ENCODE results near the gene KLHL42.

The KLHL42 gene

GRCh38 chr12:27747111-27747820 lies 32.8 kb upstream of the KLHL42 start:
- Mint-ChIP-seq H3K36me3 (ENCODE audit: low read depth) (peaks cover 47% of the 10 kb centered on the region), H3K27ac (peak overlapping the region; percentile 43), H3K27me3 (ENCODE audit: low read depth, poor library complexity) (no peaks in the 10 kb centered on the region), H3K4me1 (peaks cover 2% of the 10 kb centered on the region), H3K4me3 (no peak overlapping the region), H3K9me3 (no peaks in the 10 kb centered on the region)
- DNase-seq, result no peak
- TF ChIP-seq, protein P1, sequence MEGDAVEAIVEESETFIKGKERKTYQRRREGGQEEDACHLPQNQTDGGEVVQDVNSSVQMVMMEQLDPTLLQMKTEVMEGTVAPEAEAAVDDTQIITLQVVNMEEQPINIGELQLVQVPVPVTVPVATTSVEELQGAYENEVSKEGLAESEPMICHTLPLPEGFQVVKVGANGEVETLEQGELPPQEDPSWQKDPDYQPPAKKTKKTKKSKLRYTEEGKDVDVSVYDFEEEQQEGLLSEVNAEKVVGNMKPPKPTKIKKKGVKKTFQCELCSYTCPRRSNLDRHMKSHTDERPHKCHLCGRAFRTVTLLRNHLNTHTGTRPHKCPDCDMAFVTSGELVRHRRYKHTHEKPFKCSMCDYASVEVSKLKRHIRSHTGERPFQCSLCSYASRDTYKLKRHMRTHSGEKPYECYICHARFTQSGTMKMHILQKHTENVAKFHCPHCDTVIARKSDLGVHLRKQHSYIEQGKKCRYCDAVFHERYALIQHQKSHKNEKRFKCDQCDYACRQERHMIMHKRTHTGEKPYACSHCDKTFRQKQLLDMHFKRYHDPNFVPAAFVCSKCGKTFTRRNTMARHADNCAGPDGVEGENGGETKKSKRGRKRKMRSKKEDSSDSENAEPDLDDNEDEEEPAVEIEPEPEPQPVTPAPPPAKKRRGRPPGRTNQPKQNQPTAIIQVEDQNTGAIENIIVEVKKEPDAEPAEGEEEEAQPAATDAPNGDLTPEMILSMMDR (IDR thresholded peaks at IDR 0.05), result no peak

DNA sequence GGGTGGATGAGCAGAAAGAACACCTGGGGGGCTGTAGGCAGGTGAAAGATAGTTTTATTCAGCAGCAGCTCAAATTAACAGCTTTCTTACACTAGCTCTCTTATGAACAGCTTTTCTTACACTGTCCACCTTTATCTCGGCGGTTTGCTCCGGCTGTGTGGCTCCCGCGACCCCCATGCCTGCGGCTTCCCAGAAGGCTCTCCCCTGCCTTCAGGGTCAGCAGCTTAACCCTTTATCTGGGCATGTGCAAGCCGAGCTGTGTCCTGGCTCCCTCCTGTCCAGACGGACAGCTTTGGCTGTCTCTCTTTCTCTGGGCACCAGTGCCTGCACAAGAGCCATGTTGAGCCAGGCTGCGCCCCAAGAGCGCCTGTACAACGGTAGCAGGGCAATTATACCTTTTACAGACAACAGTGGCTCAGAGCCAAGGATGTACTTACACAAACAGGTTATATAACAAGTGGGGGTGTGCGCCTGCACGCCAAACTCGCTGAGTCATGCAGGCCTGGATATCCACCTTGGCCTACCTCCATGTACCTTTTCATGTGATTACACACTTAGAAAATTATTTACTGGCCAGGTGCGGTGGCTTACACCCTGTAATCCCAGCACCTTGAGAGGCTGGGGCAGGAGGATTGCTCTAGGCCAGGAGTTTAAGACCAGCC lies 28.5 kb upstream of the KLHL42 start:
- TF ChIP-seq, protein P1 (IDR thresholded peaks at IDR 0.05), result no peak
- H3K4me3 Mint-ChIP-seq, result no peak overlapping the region
- peaks cover 35% of the 10 kb centered on the region for H3K36me3 Mint-ChIP-seq (ENCODE audit: low read depth)
- H3K9me3 Mint-ChIP-seq, result no peaks in the 10 kb centered on the region
- H3K27ac Mint-ChIP-seq, result no peak overlapping the region
- peaks cover 8% of the 10 kb centered on the region for H3K4me1 Mint-ChIP-seq
- no peaks in the 10 kb centered on the region for H3K27me3 Mint-ChIP-seq (ENCODE audit: low read depth, poor library complexity)
- DNase-seq, result no peak

- H3K36me3 Mint-ChIP-seq (ENCODE audit: low read depth), result peaks cover 23% of the 10 kb centered on the region
- H3K4me3 Mint-ChIP-seq, result no peak overlapping the region
- TF ChIP-seq, protein P1 (IDR thresholded peaks at IDR 0.05), result no peak
- DNase-seq, result no peak
- H3K4me1 Mint-ChIP-seq, result peaks cover 8% of the 10 kb centered on the region
- no peak overlapping the region for H3K27ac Mint-ChIP-seq
- H3K9me3 Mint-ChIP-seq, result no peaks in the 10 kb centered on the region
- H3K27me3 Mint-ChIP-seq (ENCODE audit: low read depth, poor library complexity), result no peaks in the 10 kb centered on the region
Measured at GRCh38 chr12:27754795-27755194, 25.2 kb upstream of the KLHL42 start.

DNA sequence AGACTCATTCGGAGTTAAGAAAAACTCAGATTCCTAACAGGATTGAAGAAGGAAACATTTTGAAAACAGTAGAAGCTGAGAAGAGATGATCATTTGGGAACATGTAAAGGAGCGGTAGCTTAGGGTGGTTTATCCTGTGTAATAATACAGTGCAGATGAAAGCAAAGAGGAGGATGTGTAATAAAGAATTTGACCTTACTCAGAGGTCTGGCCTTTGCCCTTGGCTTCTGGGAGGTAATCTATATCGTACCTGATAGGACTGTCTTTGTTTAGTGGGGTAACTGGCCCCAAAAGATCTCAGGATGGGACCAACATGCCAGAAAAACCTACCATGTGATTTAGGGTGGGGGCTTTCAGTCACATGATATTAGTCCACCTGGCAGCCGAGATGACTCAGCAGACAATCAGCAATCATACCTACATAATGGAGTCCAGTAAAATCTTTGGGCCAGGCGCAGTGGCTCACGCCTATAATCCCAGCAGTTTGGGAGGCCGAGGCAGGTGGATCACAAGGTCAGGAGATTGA lies 23.3 kb upstream of the KLHL42 start:
- TF ChIP-seq, protein P1 (IDR thresholded peaks at IDR 0.05), result no peak
- H3K4me1 Mint-ChIP-seq, result peaks cover 8% of the 10 kb centered on the region
- no peak overlapping the region for H3K4me3 Mint-ChIP-seq
- H3K9me3 Mint-ChIP-seq, result no peaks in the 10 kb centered on the region
- peaks cover 23% of the 10 kb centered on the region for H3K36me3 Mint-ChIP-seq (ENCODE audit: low read depth)
- H3K27ac Mint-ChIP-seq, result peak overlapping the region; percentile 14
- no peak for DNase-seq
- H3K27me3 Mint-ChIP-seq (ENCODE audit: low read depth, poor library complexity), result no peaks in the 10 kb centered on the region

GRCh38 chr12:27762757-27763156 lies 17.3 kb upstream of the KLHL42 start:
- H3K27ac Mint-ChIP-seq, result no peak overlapping the region
- TF ChIP-seq, protein P1 (IDR thresholded peaks at IDR 0.05), result no peak
- no peak overlapping the region for H3K4me3 Mint-ChIP-seq
- no peak for DNase-seq
- H3K4me1 Mint-ChIP-seq, result no peaks in the 10 kb centered on the region
- no peaks in the 10 kb centered on the region for H3K9me3 Mint-ChIP-seq
- no peaks in the 10 kb centered on the region for H3K27me3 Mint-ChIP-seq (ENCODE audit: low read depth, poor library complexity)
- H3K36me3 Mint-ChIP-seq (ENCODE audit: low read depth), result no peaks in the 10 kb centered on the region

Data from nephron progenitor cell (in vitro differentiated cells).